BLaER1 (cell line): ENCODE data around the gene RAMP3.

ENCODE experiments used
- H3K27ac ChIP-seq: shearing (Covaris generic); formaldehyde crosslinking; 2 replicates; pipeline ENCODE4 v1.8.1; 2022
- H3K27me3 ChIP-seq: shearing (Covaris generic); formaldehyde crosslinking; 2 replicates; pipeline ENCODE4 v1.8.1; 2022
- H3K36me3 ChIP-seq: shearing (Covaris generic); formaldehyde crosslinking; 2 replicates; pipeline ENCODE4 v1.8.1; 2022
- H3K4me1 ChIP-seq: shearing (Covaris generic); formaldehyde crosslinking; 2 replicates; pipeline ENCODE4 v1.8.1; 2022
- H3K4me2 ChIP-seq: shearing (Covaris generic); formaldehyde crosslinking; 2 replicates; pipeline ENCODE4 v1.8.1; 2022
- H3K4me3 ChIP-seq: shearing (Covaris generic); formaldehyde crosslinking; 2 replicates; pipeline ENCODE4 v1.8.1; 2022
- H3K9ac ChIP-seq: shearing (Covaris generic); formaldehyde crosslinking; 2 replicates; pipeline ENCODE4 v1.8.1; 2022
- H3K9me3 ChIP-seq: shearing (Covaris generic); formaldehyde crosslinking; 2 replicates; pipeline ENCODE4 v1.8.1; 2022
- H4K20me1 ChIP-seq: shearing (Covaris generic); formaldehyde crosslinking; 2 replicates; pipeline ENCODE4 v1.8.1; 2022
- Cebpa-rat ChIP-seq: shearing (Covaris generic); IDR thresholded peaks from 2 replicates; pipeline ENCODE4 v1.8.1; 2022

RAMP3 gene

DNA sequence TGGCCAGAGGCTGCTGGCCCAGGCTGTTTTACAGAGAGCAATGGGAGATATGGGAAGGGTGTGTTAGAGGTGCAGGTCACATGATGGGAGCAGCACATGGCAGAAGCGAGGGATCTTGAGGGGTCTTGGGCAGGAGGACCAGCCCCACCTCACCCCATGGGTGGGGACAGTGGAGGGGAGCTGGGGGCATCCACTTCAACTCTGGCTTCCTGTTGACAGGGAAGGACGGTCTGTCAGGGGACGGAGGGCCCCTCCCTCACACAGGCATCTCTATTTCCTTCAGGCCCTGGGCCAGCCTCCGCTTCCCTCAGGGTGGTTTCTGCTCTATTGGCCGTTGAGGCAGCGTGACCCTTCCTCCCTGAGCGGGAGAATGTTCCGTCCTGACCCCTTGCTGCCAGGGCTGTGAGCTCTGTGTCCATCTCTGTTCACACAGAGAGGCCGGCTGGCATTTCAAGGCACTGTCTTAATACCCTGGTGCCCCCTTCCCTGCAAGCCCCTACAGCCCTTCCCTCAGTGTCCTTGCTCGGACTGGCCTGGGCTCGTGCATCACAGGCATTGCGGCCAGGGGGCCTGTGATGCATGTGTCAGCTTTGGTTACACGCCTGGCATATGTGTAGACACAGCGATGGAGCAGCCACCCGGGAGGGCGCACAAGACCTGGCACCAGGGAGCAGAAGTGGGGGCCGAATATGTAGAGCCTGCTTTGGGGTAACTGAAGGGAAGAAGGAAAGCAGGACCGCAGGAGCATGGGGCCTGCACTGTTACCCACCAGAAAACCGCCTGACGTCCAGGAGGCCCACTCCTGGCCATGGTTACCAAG, 31.8 kb downstream of the RAMP3 start:
- no peaks in the 10 kb centered on the region for H3K36me3 ChIP-seq
- no peak overlapping the region for H3K9ac ChIP-seq
- H3K9me3 ChIP-seq: peaks cover 13% of the 10 kb centered on the region
- no peaks in the 10 kb centered on the region for H3K4me1 ChIP-seq
- H4K20me1 ChIP-seq: no peaks in the 10 kb centered on the region
- TF ChIP-seq Cebpa-rat: no peak
- H3K27ac ChIP-seq: no peak overlapping the region; the same call in 1 of the 2 replicates
- H3K27me3 ChIP-seq: no peaks in the 10 kb centered on the region
- H3K4me2 ChIP-seq: no peak overlapping the region
- no peak overlapping the region for H3K4me3 ChIP-seq

DNA sequence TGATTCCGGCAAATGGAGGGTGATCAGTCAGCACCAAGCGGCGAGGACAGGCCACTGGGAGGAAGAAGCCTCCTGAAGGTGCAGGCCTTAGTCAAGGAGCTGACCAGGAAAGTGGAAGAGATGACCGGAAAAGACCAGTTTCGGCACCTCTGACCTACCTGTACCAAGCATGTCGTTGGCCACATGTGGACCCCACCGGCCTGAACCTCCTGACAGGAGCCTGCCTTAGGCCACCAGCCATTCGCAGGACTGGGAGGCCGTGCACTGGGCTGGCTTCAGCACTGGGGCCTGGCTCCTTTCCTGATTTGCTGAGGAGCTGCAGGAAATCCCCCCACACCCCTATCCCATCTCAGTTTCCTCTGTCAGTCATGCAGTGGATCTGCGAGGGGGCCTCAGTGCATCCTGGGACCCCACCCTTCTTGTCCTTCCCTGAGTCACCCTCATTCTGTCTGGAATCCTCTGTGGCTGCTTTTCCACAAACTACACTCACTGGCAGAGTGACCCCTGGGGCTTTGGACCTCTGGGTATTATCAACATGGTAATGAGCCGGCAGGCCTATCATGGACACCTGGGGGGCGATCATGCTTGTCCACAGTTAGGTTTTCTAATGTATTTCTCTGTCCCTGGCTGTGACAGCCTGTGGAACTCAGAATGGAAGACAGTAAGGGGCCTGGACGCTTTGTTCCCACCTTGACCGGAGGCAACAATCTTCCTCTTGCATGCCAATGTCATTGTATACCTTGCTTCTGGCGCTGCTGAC, 33.0 kb downstream of the RAMP3 start:
- Histone ChIP-seq H3K27me3 (no peaks in the 10 kb centered on the region), H3K9me3 (peaks cover 13% of the 10 kb centered on the region), H3K36me3 (no peaks in the 10 kb centered on the region), H3K4me1 (no peaks in the 10 kb centered on the region), H3K4me3 (no peak overlapping the region), H3K27ac (no peak overlapping the region), H3K9ac (no peak overlapping the region), H4K20me1 (no peaks in the 10 kb centered on the region), H3K4me2 (no peak overlapping the region)
- TF ChIP-seq Cebpa-rat: no peak

DNA sequence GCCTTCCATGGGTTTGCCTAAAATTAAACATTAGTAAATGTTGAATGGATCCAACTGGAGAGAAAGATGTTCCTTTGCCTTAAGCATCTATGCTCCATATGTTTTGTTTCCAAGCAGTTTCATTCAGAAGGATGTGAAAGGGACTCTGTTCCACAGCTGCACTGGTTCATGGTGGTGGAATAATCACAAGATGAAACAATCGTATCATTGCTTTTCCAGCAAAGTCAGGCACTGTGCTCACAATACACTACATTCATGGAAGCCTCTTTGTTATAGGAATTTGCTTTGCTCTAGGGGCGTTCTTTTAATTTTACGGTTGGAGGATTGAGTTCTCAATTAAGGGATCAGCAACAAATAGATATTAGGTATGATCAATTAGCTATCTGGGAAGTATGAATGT, 33.8 kb downstream of the RAMP3 start:
- no peaks in the 10 kb centered on the region for H4K20me1 ChIP-seq
- H3K36me3 ChIP-seq: no peaks in the 10 kb centered on the region
- peaks cover 13% of the 10 kb centered on the region for H3K9me3 ChIP-seq
- no peak for TF ChIP-seq Cebpa-rat
- no peak overlapping the region for H3K27ac ChIP-seq
- no peaks in the 10 kb centered on the region for H3K27me3 ChIP-seq
- H3K9ac ChIP-seq: no peak overlapping the region
- H3K4me1 ChIP-seq: no peaks in the 10 kb centered on the region
- H3K4me3 ChIP-seq: no peak overlapping the region
- H3K4me2 ChIP-seq: no peak overlapping the region

DNA sequence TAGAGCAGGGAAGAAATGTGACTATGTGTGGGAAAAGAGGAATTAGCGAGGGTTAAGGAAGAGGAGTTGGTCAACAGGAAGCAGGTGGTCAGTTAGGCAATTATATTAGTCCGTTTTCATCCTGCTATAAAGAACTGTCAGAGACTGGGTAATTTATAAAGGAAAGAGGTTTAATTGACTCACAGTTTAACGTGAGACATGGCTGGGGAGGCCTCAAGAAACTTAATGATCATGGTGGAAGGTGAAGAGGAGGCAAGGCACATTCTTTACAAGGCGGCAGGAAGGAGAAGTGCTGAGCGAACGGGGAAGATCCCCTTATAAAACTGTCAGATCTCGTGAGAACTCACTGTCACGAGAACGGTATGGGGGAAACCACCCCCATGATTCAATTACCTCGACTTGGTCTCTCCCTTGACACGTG, 35.0 kb downstream of the RAMP3 start:
- no peak for TF ChIP-seq Cebpa-rat

DNA sequence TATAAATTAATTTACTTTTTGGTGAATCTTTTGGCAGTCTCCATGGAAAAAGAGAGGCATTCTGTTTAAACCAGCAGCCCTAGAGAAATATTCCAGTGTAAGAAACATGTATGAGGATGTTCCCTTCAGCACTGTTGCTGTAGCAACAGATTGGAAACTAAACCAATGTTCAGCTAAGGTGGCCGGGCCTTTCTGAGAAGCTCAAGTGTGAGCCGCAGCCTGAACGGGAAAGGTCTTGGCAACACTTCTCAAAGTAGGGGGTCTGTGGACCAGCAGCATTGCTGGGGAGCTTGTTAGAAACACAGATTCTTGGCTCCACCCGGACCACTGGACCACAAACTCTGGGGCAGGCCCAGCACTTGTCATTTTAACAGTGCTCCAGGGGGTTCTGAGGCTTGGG, 36.2 kb downstream of the RAMP3 start:
- no peak for TF ChIP-seq Cebpa-rat
- Histone ChIP-seq H3K4me1 (no peaks in the 10 kb centered on the region), H3K36me3 (no peaks in the 10 kb centered on the region), H3K27ac (no peak overlapping the region), H3K4me3 (no peak overlapping the region), H3K27me3 (no peaks in the 10 kb centered on the region), H3K9ac (no peak overlapping the region), H4K20me1 (no peaks in the 10 kb centered on the region), H3K9me3 (peaks cover 13% of the 10 kb centered on the region), H3K4me2 (no peak overlapping the region)

More for the DNA sequence above, 35.0 kb downstream of the RAMP3 start:
- peaks cover 13% of the 10 kb centered on the region for H3K9me3 ChIP-seq
- H3K36me3 ChIP-seq: no peaks in the 10 kb centered on the region
- H3K27me3 ChIP-seq: no peaks in the 10 kb centered on the region
- H3K9ac ChIP-seq: no peak overlapping the region
- H3K4me3 ChIP-seq: no peak overlapping the region
- no peaks in the 10 kb centered on the region for H4K20me1 ChIP-seq
- no peak overlapping the region for H3K4me2 ChIP-seq
- H3K4me1 ChIP-seq: no peaks in the 10 kb centered on the region
- no peak overlapping the region for H3K27ac ChIP-seq

DNA sequence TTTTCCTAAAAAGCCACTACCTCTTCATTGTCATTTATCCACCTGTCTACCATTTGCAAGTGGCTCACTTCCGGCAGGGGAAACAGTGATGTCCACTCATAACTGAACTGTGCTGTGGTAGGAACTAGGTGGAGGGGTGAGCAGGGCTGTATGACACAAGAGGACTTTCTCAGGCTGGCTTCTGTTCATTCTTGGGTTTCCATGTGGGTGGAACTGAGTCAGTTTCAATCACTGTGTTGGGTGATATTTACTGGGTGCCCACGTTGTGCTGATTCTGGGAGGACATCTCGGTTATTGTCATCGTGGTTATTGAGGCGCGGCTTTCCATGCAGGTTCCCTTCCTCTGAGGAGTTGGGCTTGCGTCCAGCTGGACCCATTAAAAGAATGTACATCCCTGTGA, 38.8 kb downstream of the RAMP3 start:
- no peaks in the 10 kb centered on the region for H3K27me3 ChIP-seq
- H3K36me3 ChIP-seq: no peaks in the 10 kb centered on the region
- no peak overlapping the region for H3K4me3 ChIP-seq
- H4K20me1 ChIP-seq: no peaks in the 10 kb centered on the region
- peaks cover 13% of the 10 kb centered on the region for H3K9me3 ChIP-seq
- peaks cover 17% of the 10 kb centered on the region for H3K4me1 ChIP-seq
- no peak for TF ChIP-seq Cebpa-rat
- H3K9ac ChIP-seq: no peak overlapping the region
- H3K27ac ChIP-seq: no peak overlapping the region
- H3K4me2 ChIP-seq: no peak overlapping the region

DNA sequence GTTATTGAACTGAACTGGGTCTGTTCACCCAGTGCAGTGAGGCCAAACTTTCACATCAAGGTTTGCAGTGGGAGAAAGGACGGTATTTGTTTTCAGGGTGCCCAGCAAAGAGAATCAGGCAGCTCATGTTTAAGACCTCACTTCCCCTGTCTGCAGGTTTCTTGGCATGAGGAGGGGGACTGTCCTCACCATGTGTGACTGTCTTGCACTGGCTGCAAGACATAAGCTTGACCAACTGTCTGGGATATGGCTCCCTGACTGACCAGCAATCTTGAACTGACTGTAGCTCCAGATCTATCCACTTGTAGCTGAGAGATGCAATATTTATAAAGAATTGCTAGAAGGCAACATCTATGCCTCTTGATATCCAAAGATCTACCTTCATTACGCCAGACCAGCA, 39.9 kb downstream of the RAMP3 start:
- Histone ChIP-seq H3K9ac (no peak overlapping the region), H3K36me3 (no peaks in the 10 kb centered on the region), H3K4me3 (no peak overlapping the region), H3K27me3 (no peaks in the 10 kb centered on the region), H3K4me1 (peaks cover 17% of the 10 kb centered on the region), H3K4me2 (no peak overlapping the region), H4K20me1 (no peaks in the 10 kb centered on the region), H3K9me3 (peaks cover 10% of the 10 kb centered on the region), H3K27ac (no peak overlapping the region)
- TF ChIP-seq Cebpa-rat: no peak

DNA sequence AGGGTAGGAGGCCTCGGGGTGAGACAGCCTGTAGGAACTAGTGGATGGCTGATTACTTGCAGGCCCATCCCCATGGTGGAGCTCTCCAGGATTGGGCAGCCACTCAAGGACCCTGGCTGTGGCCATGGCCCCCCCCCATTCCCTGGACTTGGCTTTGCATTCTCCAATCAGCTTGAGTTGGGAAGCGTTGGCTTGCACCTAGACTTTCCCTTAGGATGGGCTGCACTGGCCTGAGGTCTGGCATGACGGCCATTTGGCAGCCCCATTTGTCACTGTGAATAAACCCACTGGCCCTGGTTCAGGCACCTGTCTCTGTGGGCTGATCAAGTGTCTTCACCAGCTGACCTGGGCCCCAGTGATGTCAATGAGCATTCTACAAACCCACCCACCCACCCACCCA, 41.4 kb downstream of the RAMP3 start:
- Histone ChIP-seq H3K9me3 (no peaks in the 10 kb centered on the region), H3K4me3 (no peak overlapping the region), H3K4me2 (no peak overlapping the region), H3K27me3 (no peaks in the 10 kb centered on the region), H3K9ac (no peak overlapping the region), H3K36me3 (no peaks in the 10 kb centered on the region), H3K27ac (no peak overlapping the region), H4K20me1 (no peaks in the 10 kb centered on the region), H3K4me1 (peaks cover 32% of the 10 kb centered on the region)
- no peak for TF ChIP-seq Cebpa-rat

DNA sequence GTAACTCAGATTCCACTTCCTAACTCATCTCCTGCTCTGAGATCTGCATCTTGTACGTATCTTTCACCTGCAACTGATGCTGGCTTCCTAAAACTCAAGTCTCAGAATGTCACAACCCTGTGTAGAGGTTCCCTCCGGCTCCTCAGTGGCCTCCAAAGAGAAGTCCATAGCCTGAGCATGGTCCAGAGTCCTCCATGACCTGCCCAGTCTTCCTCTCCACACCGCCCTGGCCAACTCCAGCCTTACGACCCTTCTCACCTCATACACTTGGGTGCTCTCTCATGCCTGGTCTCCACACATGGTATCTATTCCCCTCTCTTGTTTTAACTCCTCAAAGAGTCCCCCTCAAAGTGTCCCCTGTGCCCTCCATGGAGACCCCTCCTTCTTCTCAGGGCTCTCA, 41.9 kb downstream of the RAMP3 start:
- H3K27ac ChIP-seq: no peak overlapping the region
- H3K36me3 ChIP-seq: no peaks in the 10 kb centered on the region
- no peak for TF ChIP-seq Cebpa-rat
- H3K4me1 ChIP-seq: peaks cover 37% of the 10 kb centered on the region
- no peak overlapping the region for H3K9ac ChIP-seq
- peak overlapping the region; percentile 54 for H3K4me2 ChIP-seq
- H3K4me3 ChIP-seq: no peak overlapping the region
- no peaks in the 10 kb centered on the region for H4K20me1 ChIP-seq
- no peaks in the 10 kb centered on the region for H3K9me3 ChIP-seq
- H3K27me3 ChIP-seq: no peaks in the 10 kb centered on the region

DNA sequence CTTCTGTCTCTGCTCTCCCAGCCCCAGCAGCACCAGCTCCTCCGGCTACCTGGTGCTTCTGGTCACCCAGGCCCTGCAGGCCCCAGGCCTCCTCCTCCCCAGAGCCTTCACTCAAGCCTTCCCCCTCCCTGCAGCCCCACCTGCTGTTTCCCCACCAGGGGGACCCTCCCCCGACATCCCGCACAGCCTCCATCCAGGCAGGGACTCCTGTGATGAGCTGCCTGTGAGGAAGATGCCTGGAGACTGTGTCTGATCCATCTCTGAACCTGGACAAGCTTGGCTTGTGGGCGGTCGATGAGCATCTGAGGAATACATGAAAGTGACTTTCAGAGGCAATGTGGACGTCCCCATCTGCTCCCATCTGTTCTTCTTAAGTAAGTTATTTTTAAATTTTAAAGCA, 45.0 kb downstream of the RAMP3 start:
- H3K4me1 ChIP-seq: peaks cover 44% of the 10 kb centered on the region
- H3K9ac ChIP-seq: no peak overlapping the region
- H3K4me2 ChIP-seq: no peak overlapping the region
- H3K27ac ChIP-seq: no peak overlapping the region
- no peaks in the 10 kb centered on the region for H3K36me3 ChIP-seq
- no peaks in the 10 kb centered on the region for H3K27me3 ChIP-seq
- no peak for TF ChIP-seq Cebpa-rat
- H3K9me3 ChIP-seq: no peaks in the 10 kb centered on the region
- no peaks in the 10 kb centered on the region for H4K20me1 ChIP-seq
- no peak overlapping the region for H3K4me3 ChIP-seq
